Esophagus muscularis mucosa (tissue), 4 donors: Measurements from ENCODE around the gene RRAGC. TPM values are rescaled to one million over a fixed set of nuclear protein-coding genes. Genes with fewer than 3 reads are reported as not detected.

Source experiments
- DNase-seq: peaks from one replicate; pipeline ENCODE4 v3.0.0-alpha.2; 2017; ENCODE audit errors: extremely low spot score
- H3K27ac ChIP-seq, 4 donors: fragments of 200-600 bp; sonication (generic); replicated peaks in 1 of 4; 1 replicate in 3 of 4; 2 replicates in 1 of 4; pipeline ENCODE4 v1.5.1; 2016 to 2019; ENCODE audit warnings: mild to moderate bottlenecking in 1 of 4
- H3K27me3 ChIP-seq, 4 donors: fragments of 200-600 bp; sonication (generic); one replicate each; pipeline versions ENCODE4 v1.5.1 to v1.6.0; 2016 to 2019
- H3K36me3 ChIP-seq, 4 donors: fragments of 200-600 bp; sonication (generic); one replicate each; pipeline ENCODE4 v1.5.1; 2016 to 2019
- H3K4me1 ChIP-seq, 4 donors: fragments of 200-600 bp; sonication (generic); one replicate each; pipeline ENCODE4 v1.5.1; 2016 to 2019
- H3K4me3 ChIP-seq, 4 donors: fragments of 200-600 bp; sonication (generic); 1 replicate in 2 of 4; 2 replicates in 2 of 4; pipeline ENCODE4 v1.5.1; 2016 to 2019; ENCODE audit warnings: mild to moderate bottlenecking in 4 of 4, moderate library complexity in 1 of 4
- H3K9me3 ChIP-seq, 4 donors: fragments of 200-600 bp; sonication (generic); 1 replicate in 3 of 4; 2 replicates in 1 of 4; pipeline ENCODE4 v1.5.1; 2016 to 2019
- CTCF ChIP-seq, 3 experiments: fragments of 200-600 bp in 2 of 3; fragments of 450-650 bp in 1 of 3; sonication (generic) in 2 of 3; IDR thresholded peaks; one replicate each; pipeline ENCODE4 v1.5.1; 2017 to 2019; ENCODE audit warnings: antibody characterized with exemption in 3 of 3, mild to moderate bottlenecking in 2 of 3, moderate library complexity in 1 of 3
- EP300 ChIP-seq: sonication (generic); formaldehyde crosslinking; IDR thresholded peaks from one replicate; pipeline ENCODE4 v1.6.1; 2017; ENCODE audit warnings: antibody characterized with exemption
- POLR2A ChIP-seq: fragments of 450-650 bp; IDR thresholded peaks from one replicate; pipeline ENCODE4 v1.6.1; 2017; ENCODE audit warnings: antibody characterized with exemption, moderate library complexity, mild to moderate bottlenecking, low read depth
- POLR2AphosphoS5 ChIP-seq, 2 donors: sonication (generic); formaldehyde crosslinking; IDR thresholded peaks; one replicate each; pipeline ENCODE4 v1.6.1; 2017; ENCODE audit warnings: antibody characterized with exemption in 2 of 2
- WGBS: methylation state at CpG from one replicate; pipeline ENCODE4 v1.1.5; 2018; 5-methylcytosine and 5-hydroxymethylcytosine counted together
- intact Hi-C: fragments of 100-400 bp; cut with DNase I; formaldehyde crosslinking; loops from one replicate; pipeline ENCODE4 v1.15.1; 2023
- total RNA-seq, 4 donors: library from RNA; depleted of rRNA; stranded (reverse); fragments of >200 nt; gene quantifications; one replicate each; pipeline versions ENCODE4 v1.1.0 to v1.2.1, GENCODE V29; 2016

The RRAGC gene
- total RNA-seq, 4 donors from 2014 or later: 18.3 to 26.3 (median 22.4) TPM

DNA sequence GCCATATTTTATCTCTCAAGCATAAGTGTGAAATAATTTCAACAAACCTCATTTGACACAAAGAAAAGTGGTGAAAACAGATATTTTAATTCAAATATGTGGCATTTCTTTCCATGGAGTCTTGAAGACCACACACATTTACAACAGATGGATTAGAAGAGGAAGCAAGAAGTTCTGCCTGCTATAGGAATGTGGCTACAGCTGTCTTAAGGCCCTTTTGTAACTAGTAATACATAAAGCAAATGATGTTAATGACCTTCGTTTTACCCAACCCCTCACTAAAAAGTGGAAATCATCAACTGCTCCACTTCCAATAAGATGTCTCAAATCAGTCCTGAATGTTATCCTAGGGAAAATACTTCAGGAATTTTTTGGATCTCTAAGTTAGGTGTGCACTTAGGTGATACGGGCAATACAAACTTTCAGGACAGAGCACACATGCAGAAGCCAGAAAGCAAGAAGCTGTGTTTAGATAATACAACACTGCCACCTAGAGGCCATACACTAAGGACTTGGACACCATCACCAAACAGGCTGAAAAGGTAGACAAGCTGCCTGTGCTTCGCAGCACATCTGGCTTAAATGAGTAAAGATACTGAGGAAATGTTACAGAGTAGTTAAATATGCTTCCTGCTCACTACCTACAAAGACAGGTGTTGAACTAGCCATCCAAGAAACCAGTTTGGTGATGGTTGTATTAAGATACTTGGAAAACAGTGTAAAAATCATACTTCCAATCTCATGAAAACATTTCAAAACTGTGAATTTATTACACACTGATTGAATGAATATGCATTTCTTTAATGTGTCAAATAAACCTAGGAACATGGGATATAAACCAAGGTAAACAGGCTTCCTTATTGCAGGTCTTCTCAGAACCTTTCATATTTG, 24.4 kb downstream of the RRAGC start:
- Histone ChIP-seq H3K9me3 (no peaks in the 10 kb centered on the region), H3K27ac (no peak overlapping the region), H3K27me3 (no peaks in the 10 kb centered on the region), H3K4me1 (peaks cover 3 to 10% (median 5%) of the 10 kb centered on the region in 4 donors), H3K36me3 (peaks cover 16 to 32% (median 21%) of the 10 kb centered on the region in 4 donors), H3K4me3 (no peak overlapping the region)
- 26% methylated on average over 3 of the region's 3 CpGs for WGBS
- peak; percentile 68 to 79 (median 78) for TF ChIP-seq CTCF (IDR thresholded peaks at IDR 0.05)
- TF ChIP-seq POLR2A: no peak
- TF ChIP-seq EP300: no peak
- no peak for TF ChIP-seq POLR2AphosphoS5 (IDR thresholded peaks at IDR 0.05)
- DNase-seq: no peak
- intact Hi-C loops: loop anchor here (10.0 kb wide), 1 partner anchor 800 kb away; no protein-coding TSS in a partner anchor

GRCh38 chr1:38834221-38834782, 25.3 kb downstream of the RRAGC start:
- no peak overlapping the region for H3K27ac ChIP-seq
- peaks cover 13 to 24% (median 17%) of the 10 kb centered on the region in 4 donors for H3K36me3 ChIP-seq
- 80% methylated on average over 3 of the region's 3 CpGs for WGBS
- H3K27me3 ChIP-seq: no peaks in the 10 kb centered on the region
- no peak overlapping the region for H3K4me3 ChIP-seq
- H3K4me1 ChIP-seq: peaks cover 0 to 7% (median 4%) of the 10 kb centered on the region in 4 donors
- no peak for DNase-seq
- intact Hi-C loops: loop anchor here (10.0 kb wide), 1 partner anchor 800 kb away; no protein-coding TSS in a partner anchor
- H3K9me3 ChIP-seq: no peaks in the 10 kb centered on the region
- TF ChIP-seq POLR2AphosphoS5 (IDR thresholded peaks at IDR 0.05) (no peak), EP300 (no peak), CTCF (IDR thresholded peaks at IDR 0.05) (no peak), POLR2A (no peak)

GRCh38 chr1:38833146-38833545, 26.4 kb downstream of the RRAGC start:
- Histone ChIP-seq H3K4me3 (no peak overlapping the region), H3K27ac (no peak overlapping the region), H3K27me3 (no peaks in the 10 kb centered on the region), H3K36me3 (peaks cover 1 to 12% (median 6%) of the 10 kb centered on the region in 4 donors), H3K9me3 (no peaks in the 10 kb centered on the region), H3K4me1 (peaks cover 0 to 15% (median 9%) of the 10 kb centered on the region in 4 donors)
- intact Hi-C loops: loop anchor here (10.0 kb wide), 1 partner anchor 798 kb away; no protein-coding TSS in a partner anchor
- 53% methylated on average over 3 of the region's 3 CpGs for WGBS
- TF ChIP-seq POLR2A (no peak), CTCF (IDR thresholded peaks at IDR 0.05) (no peak), POLR2AphosphoS5 (IDR thresholded peaks at IDR 0.05) (no peak), EP300 (no peak)
- DNase-seq: no peak

GRCh38 chr1:38832370-38832734, 27.2 kb downstream of the RRAGC start:
- intact Hi-C loops: loop anchor here (10.0 kb wide), 1 partner anchor 798 kb away; no protein-coding TSS in a partner anchor
- Histone ChIP-seq H3K9me3 (no peaks in the 10 kb centered on the region), H3K27me3 (no peaks in the 10 kb centered on the region), H3K27ac (no peak overlapping the region), H3K4me3 (no peak overlapping the region), H3K4me1 (peaks cover 0 to 15% (median 9%) of the 10 kb centered on the region in 4 donors), H3K36me3 (peaks cover 0 to 4% (median 2%) of the 10 kb centered on the region in 4 donors)
- 92% methylated on average over 3 of the region's 3 CpGs for WGBS
- no peak for DNase-seq
- TF ChIP-seq POLR2A (no peak), POLR2AphosphoS5 (IDR thresholded peaks at IDR 0.05) (no peak), EP300 (no peak), CTCF (IDR thresholded peaks at IDR 0.05) (no peak)
